ENCODE data around the gene HSD3B2.

Gene HSD3B2

GRCh38 chr1:119447344-119448126 lies 32.6 kb downstream of the HSD3B2 start:
- ATAC-seq (ENCODE audit: insufficient read depth, low read depth) = no peak
- H4K20me1 ChIP-seq (ENCODE audit: insufficient read depth, low read length) = no peaks in the 10 kb centered on the region
- H3K27me3 ChIP-seq (ENCODE audit: insufficient read depth, low read length, poor library complexity) = no peaks in the 10 kb centered on the region
- H3K9ac ChIP-seq (ENCODE audit: low read depth, low read length) = no peak overlapping the region
- no peaks in the 10 kb centered on the region for H3K36me3 ChIP-seq (ENCODE audit: insufficient read depth, low read length)
- H3K27ac ChIP-seq (ENCODE audit: low read length) = no peak overlapping the region
- no peak overlapping the region for H3K4me3 ChIP-seq (ENCODE audit: low read depth in 1 of 2, low read length in 2 of 2)
- no peaks in the 10 kb centered on the region for H3K79me2 ChIP-seq (ENCODE audit: insufficient read depth, low read length)
- no peaks in the 10 kb centered on the region for H3K9me3 ChIP-seq (ENCODE audit: insufficient read depth, low read length, severe bottlenecking)
- no peak overlapping the region for H3K4me2 ChIP-seq (ENCODE audit: insufficient read depth, low read length)
- H3K4me1 ChIP-seq (ENCODE audit: insufficient read depth, low read length) = no peaks in the 10 kb centered on the region
- TF ChIP-seq EZH2 (IDR thresholded peaks at IDR 0.05; ENCODE audit: borderline replicate concordance, low read depth, low read length, severe bottlenecking) = no peak
- TF ChIP-seq, protein P1, sequence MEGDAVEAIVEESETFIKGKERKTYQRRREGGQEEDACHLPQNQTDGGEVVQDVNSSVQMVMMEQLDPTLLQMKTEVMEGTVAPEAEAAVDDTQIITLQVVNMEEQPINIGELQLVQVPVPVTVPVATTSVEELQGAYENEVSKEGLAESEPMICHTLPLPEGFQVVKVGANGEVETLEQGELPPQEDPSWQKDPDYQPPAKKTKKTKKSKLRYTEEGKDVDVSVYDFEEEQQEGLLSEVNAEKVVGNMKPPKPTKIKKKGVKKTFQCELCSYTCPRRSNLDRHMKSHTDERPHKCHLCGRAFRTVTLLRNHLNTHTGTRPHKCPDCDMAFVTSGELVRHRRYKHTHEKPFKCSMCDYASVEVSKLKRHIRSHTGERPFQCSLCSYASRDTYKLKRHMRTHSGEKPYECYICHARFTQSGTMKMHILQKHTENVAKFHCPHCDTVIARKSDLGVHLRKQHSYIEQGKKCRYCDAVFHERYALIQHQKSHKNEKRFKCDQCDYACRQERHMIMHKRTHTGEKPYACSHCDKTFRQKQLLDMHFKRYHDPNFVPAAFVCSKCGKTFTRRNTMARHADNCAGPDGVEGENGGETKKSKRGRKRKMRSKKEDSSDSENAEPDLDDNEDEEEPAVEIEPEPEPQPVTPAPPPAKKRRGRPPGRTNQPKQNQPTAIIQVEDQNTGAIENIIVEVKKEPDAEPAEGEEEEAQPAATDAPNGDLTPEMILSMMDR (IDR thresholded peaks at IDR 0.05; ENCODE audit: borderline replicate concordance, extremely low read depth, low read length, poor library complexity, severe bottlenecking) = no peak
- DNase-seq = no peak
- H2AFZ ChIP-seq (ENCODE audit: low read depth, low read length) = no peak overlapping the region

DNA sequence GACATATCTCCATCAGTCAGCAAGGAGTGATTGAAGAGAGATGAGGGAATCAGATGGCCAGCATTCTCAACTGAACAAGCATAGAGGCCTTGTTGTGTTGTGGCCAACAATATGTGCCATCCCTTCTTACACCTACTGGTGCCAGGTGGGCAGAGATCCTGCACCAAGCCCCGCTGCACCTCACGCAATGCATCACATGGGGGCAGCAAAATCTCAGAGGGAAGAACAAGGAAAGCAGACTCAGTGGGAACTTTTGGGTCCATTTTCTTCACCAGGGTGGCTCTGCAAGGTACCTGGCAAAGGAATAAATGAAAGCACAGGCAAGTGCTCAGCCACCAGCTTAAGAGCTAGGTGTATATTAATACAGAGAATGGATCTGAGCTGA lies 33.2 kb downstream of the HSD3B2 start:
- H3K4me1 ChIP-seq (ENCODE audit: insufficient read depth, low read length) = no peaks in the 10 kb centered on the region
- H3K27ac ChIP-seq (ENCODE audit: low read length) = no peak overlapping the region

DNA sequence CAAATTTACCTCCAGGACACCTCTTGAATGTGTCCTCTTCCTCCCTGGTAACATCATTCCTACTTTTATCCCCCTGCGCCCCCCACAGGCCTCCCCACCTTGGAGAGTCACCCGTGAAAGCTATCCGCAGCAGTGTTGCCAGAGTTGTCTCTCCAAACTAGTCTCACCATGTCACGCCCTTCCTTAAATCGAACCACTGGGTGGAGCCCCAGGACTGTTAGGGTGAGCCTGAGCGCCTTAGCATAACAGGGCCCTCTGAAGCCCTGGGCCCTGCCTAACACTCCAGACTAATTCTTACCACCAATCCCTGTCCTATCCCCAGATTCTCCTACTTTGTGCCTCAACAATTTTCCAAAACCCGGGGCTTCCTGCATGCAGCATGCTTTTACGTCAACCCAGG lies 35.0 kb downstream of the HSD3B2 start:
- Histone ChIP-seq H3K4me1 (ENCODE audit: insufficient read depth, low read length) (no peaks in the 10 kb centered on the region), H3K27ac (ENCODE audit: low read length) (no peak overlapping the region), H3K4me2 (ENCODE audit: insufficient read depth, low read length) (no peak overlapping the region), H2AFZ (ENCODE audit: low read depth, low read length) (no peak overlapping the region), H4K20me1 (ENCODE audit: insufficient read depth, low read length) (no peaks in the 10 kb centered on the region), H3K9ac (ENCODE audit: low read depth, low read length) (no peak overlapping the region), H3K4me3 (ENCODE audit: low read depth in 1 of 2, low read length in 2 of 2) (no peak overlapping the region), H3K27me3 (ENCODE audit: insufficient read depth, low read length, poor library complexity) (no peaks in the 10 kb centered on the region), H3K36me3 (ENCODE audit: insufficient read depth, low read length) (no peaks in the 10 kb centered on the region), H3K9me3 (ENCODE audit: insufficient read depth, low read length, severe bottlenecking) (no peaks in the 10 kb centered on the region), H3K79me2 (ENCODE audit: insufficient read depth, low read length) (no peaks in the 10 kb centered on the region)
- ATAC-seq (ENCODE audit: insufficient read depth, low read depth) = no peak
- peak; percentile 8 for DNase-seq
- no peak for TF ChIP-seq EZH2 (IDR thresholded peaks at IDR 0.05; ENCODE audit: borderline replicate concordance, low read depth, low read length, severe bottlenecking)
- TF ChIP-seq, protein P1 (IDR thresholded peaks at IDR 0.05; ENCODE audit: borderline replicate concordance, extremely low read depth, low read length, poor library complexity, severe bottlenecking) = no peak

More for the DNA sequence above, 33.2 kb downstream of the HSD3B2 start:
- DNase-seq (peak; percentile 8), ATAC-seq (ENCODE audit: insufficient read depth, low read depth) (no peak)
- H3K27me3 ChIP-seq (ENCODE audit: insufficient read depth, low read length, poor library complexity) = no peaks in the 10 kb centered on the region
- H3K79me2 ChIP-seq (ENCODE audit: insufficient read depth, low read length) = no peaks in the 10 kb centered on the region
- no peaks in the 10 kb centered on the region for H3K9me3 ChIP-seq (ENCODE audit: insufficient read depth, low read length, severe bottlenecking)
- H4K20me1 ChIP-seq (ENCODE audit: insufficient read depth, low read length) = no peaks in the 10 kb centered on the region
- TF ChIP-seq EZH2 (IDR thresholded peaks at IDR 0.05; ENCODE audit: borderline replicate concordance, low read depth, low read length, severe bottlenecking) = no peak
- TF ChIP-seq, protein P1 (IDR thresholded peaks at IDR 0.05; ENCODE audit: borderline replicate concordance, extremely low read depth, low read length, poor library complexity, severe bottlenecking) = peak; percentile 51
- H2AFZ ChIP-seq (ENCODE audit: low read depth, low read length) = no peak overlapping the region
- no peak overlapping the region for H3K4me2 ChIP-seq (ENCODE audit: insufficient read depth, low read length)
- H3K36me3 ChIP-seq (ENCODE audit: insufficient read depth, low read length) = no peaks in the 10 kb centered on the region
- no peak overlapping the region for H3K9ac ChIP-seq (ENCODE audit: low read depth, low read length)
- no peak overlapping the region for H3K4me3 ChIP-seq (ENCODE audit: low read depth in 1 of 2, low read length in 2 of 2)

All from DND-41 (cell line).